Measurements from ENCODE around the gene MAK. TPM values are rescaled to one million over a fixed set of nuclear protein-coding genes. Genes with fewer than 3 reads are reported as not detected.

Gene MAK
- total and polyA plus RNA-seq, 2 of the 13 experiments (the other 11 are each of a cell fraction or from before 2014, with no cell fraction given): 0.04 TPM; not detected in 1

DNA sequence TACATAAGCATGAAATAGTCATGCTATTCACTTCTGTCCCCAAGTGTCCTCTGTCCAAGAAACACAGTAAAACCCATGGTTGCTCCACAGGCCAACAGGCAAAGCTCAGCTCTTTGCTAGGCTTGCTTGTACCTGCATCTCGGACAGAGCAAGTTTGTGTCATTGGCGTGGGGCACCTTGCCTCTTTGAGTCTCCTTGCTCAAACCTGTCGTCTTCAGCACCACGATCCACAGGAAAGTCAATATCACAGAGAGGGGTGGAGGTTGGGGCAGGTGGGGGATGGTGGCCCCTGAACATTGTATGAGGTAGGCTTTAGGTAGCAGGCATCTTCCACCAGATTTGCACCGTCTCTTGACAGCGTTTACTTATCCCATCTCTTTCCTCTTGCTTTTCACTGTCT is 94.8 kb downstream of the MAK start:
- ChIA-PET CTCF (ENCODE audit: low intra/inter-chr PET ratio, low total read pairs) (no interaction called here), POLR2A (interaction anchor here (4.4 kb wide), 1 partner anchor 22 kb away, joined by 42 read pairs; the partner anchor contains the start of gene TMEM14C)
- Histone ChIP-seq H3K27ac (ENCODE audit: extremely low read length, insufficient read depth, low read length) (no peak overlapping the region), H2AFZ (ENCODE audit: low read length) (no peak overlapping the region), H3K4me1 (ENCODE audit: insufficient read depth, low read length) (peaks cover 12% of the 10 kb centered on the region), H3K9ac (ENCODE audit: insufficient read depth, low read depth, low read length) (no peak overlapping the region), H3K79me2 (ENCODE audit: insufficient read depth, low read length) (peaks cover 8% of the 10 kb centered on the region), H3K4me3 (replicated peaks in 1 of 3; ENCODE audit: insufficient read depth in 1 of 3, low read depth in 2 of 3, low read length in 3 of 3) (no peak overlapping the region), H3K4me2 (ENCODE audit: low read depth, low read length) (no peak overlapping the region), H3K9me3 (ENCODE audit: low read length) (no peaks in the 10 kb centered on the region), H3K36me3 (replicated peaks in 1 of 2; ENCODE audit: control insufficient read depth in 1 of 2, insufficient read depth in 2 of 2, low read length in 2 of 2) (no peaks in the 10 kb centered on the region; a peak in 2 of 5 replicates), H3K27me3 (ENCODE audit: control insufficient read depth in 1 of 2, insufficient read depth in 2 of 2, low read length in 2 of 2) (no peaks in the 10 kb centered on the region), H4K20me1 (ENCODE audit: insufficient read depth, low read length) (no peaks in the 10 kb centered on the region)
- no TSS peak for BruUV-seq (replicated peaks)
- intact Hi-C loops (cut with micrococcal nuclease; ENCODE audit: unreplicated experiment): no loop called here
- TF ChIP-seq, protein P1, sequence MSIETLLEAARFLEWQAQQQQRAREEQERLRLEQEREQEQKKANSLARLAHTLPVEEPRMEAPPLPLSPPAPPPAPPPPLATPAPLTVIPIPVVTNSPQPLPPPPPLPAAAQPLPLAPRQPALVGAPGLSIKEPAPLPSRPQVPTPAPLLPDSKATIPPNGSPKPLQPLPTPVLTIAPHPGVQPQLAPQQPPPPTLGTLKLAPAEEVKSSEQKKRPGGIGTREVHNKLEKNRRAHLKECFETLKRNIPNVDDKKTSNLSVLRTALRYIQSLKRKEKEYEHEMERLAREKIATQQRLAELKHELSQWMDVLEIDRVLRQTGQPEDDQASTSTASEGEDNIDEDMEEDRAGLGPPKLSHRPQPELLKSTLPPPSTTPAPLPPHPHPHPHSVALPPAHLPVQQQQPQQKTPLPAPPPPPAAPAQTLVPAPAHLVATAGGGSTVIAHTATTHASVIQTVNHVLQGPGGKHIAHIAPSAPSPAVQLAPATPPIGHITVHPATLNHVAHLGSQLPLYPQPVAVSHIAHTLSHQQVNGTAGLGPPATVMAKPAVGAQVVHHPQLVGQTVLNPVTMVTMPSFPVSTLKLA (IDR thresholded peaks at IDR 0.05): no peak
- no peak for TF ChIP-seq SOX13 (IDR thresholded peaks at IDR 0.05)
- TF ChIP-seq SOX13 (CRISPR knock-in tag; conservative IDR thresholded peaks at IDR 0.05 in 1 of 2, IDR thresholded peaks at IDR 0.05 in 1 of 2): no peak
- TF ChIP-seq FOXC1 (CRISPR knock-in tag; IDR thresholded peaks at IDR 0.05; ENCODE audit: borderline replicate concordance): no peak
- no peak for TF ChIP-seq ZNF143 (CRISPR knock-in tag; IDR thresholded peaks at IDR 0.05)
- TF ChIP-seq, protein P2, sequence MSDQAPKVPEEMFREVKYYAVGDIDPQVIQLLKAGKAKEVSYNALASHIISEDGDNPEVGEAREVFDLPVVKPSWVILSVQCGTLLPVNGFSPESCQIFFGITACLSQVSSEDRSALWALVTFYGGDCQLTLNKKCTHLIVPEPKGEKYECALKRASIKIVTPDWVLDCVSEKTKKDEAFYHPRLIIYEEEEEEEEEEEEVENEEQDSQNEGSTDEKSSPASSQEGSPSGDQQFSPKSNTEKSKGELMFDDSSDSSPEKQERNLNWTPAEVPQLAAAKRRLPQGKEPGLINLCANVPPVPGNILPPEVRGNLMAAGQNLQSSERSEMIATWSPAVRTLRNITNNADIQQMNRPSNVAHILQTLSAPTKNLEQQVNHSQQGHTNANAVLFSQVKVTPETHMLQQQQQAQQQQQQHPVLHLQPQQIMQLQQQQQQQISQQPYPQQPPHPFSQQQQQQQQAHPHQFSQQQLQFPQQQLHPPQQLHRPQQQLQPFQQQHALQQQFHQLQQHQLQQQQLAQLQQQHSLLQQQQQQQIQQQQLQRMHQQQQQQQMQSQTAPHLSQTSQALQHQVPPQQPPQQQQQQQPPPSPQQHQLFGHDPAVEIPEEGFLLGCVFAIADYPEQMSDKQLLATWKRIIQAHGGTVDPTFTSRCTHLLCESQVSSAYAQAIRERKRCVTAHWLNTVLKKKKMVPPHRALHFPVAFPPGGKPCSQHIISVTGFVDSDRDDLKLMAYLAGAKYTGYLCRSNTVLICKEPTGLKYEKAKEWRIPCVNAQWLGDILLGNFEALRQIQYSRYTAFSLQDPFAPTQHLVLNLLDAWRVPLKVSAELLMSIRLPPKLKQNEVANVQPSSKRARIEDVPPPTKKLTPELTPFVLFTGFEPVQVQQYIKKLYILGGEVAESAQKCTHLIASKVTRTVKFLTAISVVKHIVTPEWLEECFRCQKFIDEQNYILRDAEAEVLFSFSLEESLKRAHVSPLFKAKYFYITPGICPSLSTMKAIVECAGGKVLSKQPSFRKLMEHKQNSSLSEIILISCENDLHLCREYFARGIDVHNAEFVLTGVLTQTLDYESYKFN (CRISPR knock-in tag; conservative IDR thresholded peaks at IDR 0.05): no peak
- no peak for TF ChIP-seq ZNF33B (CRISPR knock-in tag; IDR thresholded peaks at IDR 0.05)
- TF ChIP-seq ZKSCAN1 (IDR thresholded peaks at IDR 0.05; ENCODE audit: low read length): no peak
- no peak for TF ChIP-seq SMAD3 (CRISPR knock-in tag; IDR thresholded peaks at IDR 0.05)
- no peak for TF ChIP-seq ZNF333 (CRISPR knock-in tag; IDR thresholded peaks at IDR 0.05; ENCODE audit: borderline replicate concordance)
- no peak for TF ChIP-seq STAG1 (CRISPR knock-in tag; IDR thresholded peaks at IDR 0.05)
- TF ChIP-seq ZNF24 (IDR thresholded peaks at IDR 0.05): no peak
- DNase-seq (ENCODE audit: low spot score) (no peak), ATAC-seq (no peak), FAIRE-seq (no peak)
- in situ Hi-C loops (cut with HindIII; ENCODE audit: extremely low pct_ligation_motif_present, low pct_unique_long_range_greater_than_20kb): no loop called here
- 88% methylated on average over 6 of the region's 6 CpGs for WGBS (ENCODE audit: low lambda C conversion rate)
